Measurements from ENCODE around the gene SLCO3A1.

Gene SLCO3A1

GRCh38 chr15:92011611-92012367 lies 158.3 kb downstream of the SLCO3A1 start:
- FAIRE-seq = no peak

- FAIRE-seq = no peak
Measured at GRCh38 chr15:92012368-92012629, 158.8 kb downstream of the SLCO3A1 start.

GRCh38 chr15:92012881-92013280 lies 159.4 kb downstream of the SLCO3A1 start:
- FAIRE-seq = no peak

GRCh38 chr15:92014281-92015030 lies 160.9 kb downstream of the SLCO3A1 start:
- FAIRE-seq = no peak

- no peak for FAIRE-seq
Measured at GRCh38 chr15:92017882-92018534, 164.5 kb downstream of the SLCO3A1 start.

- no peak for FAIRE-seq
Measured at GRCh38 chr15:92018535-92019239, 165.2 kb downstream of the SLCO3A1 start.

GRCh38 chr15:92019706-92020105 lies 166.2 kb downstream of the SLCO3A1 start:
- FAIRE-seq = no peak

GRCh38 chr15:92020207-92020606 lies 166.7 kb downstream of the SLCO3A1 start:
- FAIRE-seq = no peak

GRCh38 chr15:92020804-92021203 lies 167.3 kb downstream of the SLCO3A1 start:
- no peak for FAIRE-seq

GRCh38 chr15:92021792-92022191 lies 168.3 kb downstream of the SLCO3A1 start:
- FAIRE-seq = no peak

GRCh38 chr15:92023965-92024364 lies 170.5 kb downstream of the SLCO3A1 start:
- FAIRE-seq = no peak

- FAIRE-seq = no peak
Measured at GRCh38 chr15:92025706-92026270, 172.3 kb downstream of the SLCO3A1 start.

GRCh38 chr15:92028389-92028724 lies 174.8 kb downstream of the SLCO3A1 start:
- no peak for FAIRE-seq

- no peak for FAIRE-seq
Measured at GRCh38 chr15:92029767-92030166, 176.3 kb downstream of the SLCO3A1 start.

GRCh38 chr15:92033314-92033713 lies 179.8 kb downstream of the SLCO3A1 start:
- no peak for FAIRE-seq

- no peak for FAIRE-seq
Measured at GRCh38 chr15:92033723-92034122, 180.2 kb downstream of the SLCO3A1 start.

GRCh38 chr15:92034227-92034626 lies 180.7 kb downstream of the SLCO3A1 start:
- no peak for FAIRE-seq

- FAIRE-seq = no peak
Measured at GRCh38 chr15:92035551-92035950, 182.0 kb downstream of the SLCO3A1 start.

GRCh38 chr15:92035961-92036360 lies 182.5 kb downstream of the SLCO3A1 start:
- FAIRE-seq = no peak

GRCh38 chr15:92037491-92037890 lies 184.0 kb downstream of the SLCO3A1 start:
- FAIRE-seq = no peak

- FAIRE-seq = no peak
Measured at GRCh38 chr15:92040350-92040749, 186.8 kb downstream of the SLCO3A1 start.

GRCh38 chr15:92041371-92041770 lies 187.9 kb downstream of the SLCO3A1 start:
- FAIRE-seq = no peak

- FAIRE-seq = no peak
Measured at GRCh38 chr15:92043283-92043682, 189.8 kb downstream of the SLCO3A1 start.
